Skin epidermis (tissue), 12 donors: Measurements from ENCODE around the gene TAF11L7.
"Not testable (repeated sequence)": the region's sequence is repeated elsewhere in the genome, so short reads cannot be mapped to it uniquely, and the experiment has no call there.

ENCODE experiments used
- H3K27ac ChIP-seq, 21 experiments: fragments of 200-600 bp; sonication (generic) in 11 of 21; one replicate each; pipeline ENCODE4 v1.5.0; 2020; ENCODE audit warnings: mild to moderate bottlenecking in 3 of 21, inconsistent platforms in 2 of 21, moderate library complexity in 2 of 21
- H3K4me3 ChIP-seq, 7 experiments: fragments of 200-600 bp; sonication (generic) in 2 of 7; one replicate each; pipeline ENCODE4 v1.5.0; 2020; ENCODE audit warnings: inconsistent platforms in 2 of 7, mild to moderate bottlenecking in 2 of 7, moderate library complexity in 1 of 7

TAF11L7 gene

GRCh38 chr5:17585658-17586057 lies at the start of gene TAF11L7:
TSS of gene TAF11L7 (minus strand) at chr5:17585758.
- H3K27ac ChIP-seq, H3K4me3 ChIP-seq: not testable (repeated sequence)

- H3K27ac ChIP-seq = no peak within 1 kb of the TSS
- H3K4me3 ChIP-seq = no peak within 1 kb of the TSS
Measured at GRCh38 chr5:17634160-17634559, 48.6 kb upstream of the TAF11L7 start, which contains the start of gene TAF11L14. TSS of gene TAF11L14 (plus strand) at chr5:17634460.

GRCh38 chr5:17631788-17632187 lies 46.2 kb upstream of the TAF11L7 start, which contains the start of gene TAF11L13:
TSS of gene TAF11L13 (plus strand) at chr5:17632088.
- H3K4me3 ChIP-seq, H3K27ac ChIP-seq: not testable (repeated sequence)

- no peak overlapping the region for H3K27ac ChIP-seq
- H3K4me3 ChIP-seq = no peak overlapping the region
Measured at GRCh38 chr5:17625686-17626085, 40.1 kb upstream of the TAF11L7 start.

- H3K4me3 ChIP-seq = no peak overlapping the region
- no peak overlapping the region for H3K27ac ChIP-seq
Measured at GRCh38 chr5:17620627-17621026, 35.1 kb upstream of the TAF11L7 start.

GRCh38 chr5:17619354-17619753 lies 33.8 kb upstream of the TAF11L7 start:
- no peak overlapping the region for H3K27ac ChIP-seq

GRCh38 chr5:17614872-17615605 lies 29.5 kb upstream of the TAF11L7 start:
- Histone ChIP-seq H3K4me3 (no peak overlapping the region), H3K27ac (no peak overlapping the region)

More at GRCh38 chr5:17619354-17619753, 33.8 kb upstream of the TAF11L7 start:
- no peak overlapping the region for H3K4me3 ChIP-seq

GRCh38 chr5:17610092-17610491 lies 24.5 kb upstream of the TAF11L7 start, which contains the start of gene TAF11L12:
TSS of gene TAF11L12 (plus strand) at chr5:17610392.
- H3K4me3 ChIP-seq, H3K27ac ChIP-seq: not testable (repeated sequence)

- not testable (repeated sequence) for H3K27ac ChIP-seq, H3K4me3 ChIP-seq
Measured at GRCh38 chr5:17607461-17607860, 21.9 kb upstream of the TAF11L7 start.

- H3K27ac ChIP-seq = no peak overlapping the region
- no peak overlapping the region for H3K4me3 ChIP-seq
Measured at GRCh38 chr5:17604951-17605350, 19.4 kb upstream of the TAF11L7 start.

GRCh38 chr5:17603880-17604279 lies 18.3 kb upstream of the TAF11L7 start, which contains the start of gene TAF11L11:
TSS of gene TAF11L11 (plus strand) at chr5:17604183.
- not testable (repeated sequence) for H3K4me3 ChIP-seq, H3K27ac ChIP-seq

- H3K27ac ChIP-seq, H3K4me3 ChIP-seq: not testable (repeated sequence)
Measured at GRCh38 chr5:17597728-17598127, 12.2 kb upstream of the TAF11L7 start, which contains the start of gene TAF11L10. TSS of gene TAF11L10 (minus strand) at chr5:17597828.

- not testable (repeated sequence) for H3K27ac ChIP-seq
Measured at GRCh38 chr5:17594255-17594654, 8.7 kb upstream of the TAF11L7 start, which contains the start of gene TAF11L9. TSS of gene TAF11L9 (minus strand) at chr5:17594394.

GRCh38 chr5:17590860-17591259 lies 5.3 kb upstream of the TAF11L7 start, which contains the start of gene TAF11L8:
TSS of gene TAF11L8 (minus strand) at chr5:17590960.
- H3K27ac ChIP-seq = not testable (repeated sequence)

More at GRCh38 chr5:17594255-17594654, 8.7 kb upstream of the TAF11L7 start, which contains the start of gene TAF11L9:
- not testable (repeated sequence) for H3K4me3 ChIP-seq

More at GRCh38 chr5:17590860-17591259, 5.3 kb upstream of the TAF11L7 start, which contains the start of gene TAF11L8:
- not testable (repeated sequence) for H3K4me3 ChIP-seq
